CD4-positive, alpha-beta T cell treated with Interleukin-2 at 100 ng/mL for 4 hours (primary cell): ENCODE results near the gene RRAD.

Experiments
- DNase-seq: peaks from one replicate; pipeline ENCODE4 v3.0.0-alpha.2; 2020; ENCODE audit warnings: low spot score

RRAD gene

DNA sequence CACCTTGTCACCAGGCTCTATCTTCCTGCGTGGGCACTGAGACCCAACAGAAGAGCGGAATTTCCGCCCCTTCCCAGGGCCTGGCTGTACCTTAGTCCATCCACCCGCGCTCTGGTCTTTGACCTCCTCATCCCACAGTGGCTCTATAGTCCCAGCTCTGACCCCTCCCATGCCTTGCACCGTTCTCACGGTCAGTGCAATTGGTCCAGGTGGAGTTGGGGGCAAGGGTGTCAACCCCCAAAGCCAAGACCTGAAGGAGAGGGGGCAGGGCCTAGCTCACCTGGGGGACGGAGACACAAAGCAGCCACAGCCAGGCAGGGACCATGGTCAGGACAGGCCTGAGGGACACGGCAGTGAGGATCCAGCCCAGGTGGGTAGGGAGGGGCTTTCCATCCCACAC, 7.6 kb downstream of the RRAD start:
- no peak for DNase-seq

DNA sequence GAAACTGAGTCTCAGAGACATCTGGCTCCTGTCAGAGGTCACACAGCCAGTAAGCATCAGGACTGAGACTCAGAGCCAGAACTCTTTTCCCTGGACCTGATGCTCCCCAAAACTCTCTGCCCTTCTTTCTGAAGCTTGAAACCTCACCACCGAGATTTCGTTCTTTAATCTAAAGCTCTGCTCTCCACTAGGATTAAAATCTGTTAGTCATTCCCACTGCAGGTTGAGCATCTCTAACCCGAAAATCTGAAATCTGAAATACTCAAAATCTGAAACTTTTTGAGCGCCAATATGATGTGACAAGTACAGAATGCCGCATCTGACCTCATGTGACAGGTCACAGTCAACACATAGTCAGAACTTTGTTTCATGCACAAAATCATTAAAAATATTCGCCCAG, 8.8 kb downstream of the RRAD start:
- DNase-seq: no peak

DNA sequence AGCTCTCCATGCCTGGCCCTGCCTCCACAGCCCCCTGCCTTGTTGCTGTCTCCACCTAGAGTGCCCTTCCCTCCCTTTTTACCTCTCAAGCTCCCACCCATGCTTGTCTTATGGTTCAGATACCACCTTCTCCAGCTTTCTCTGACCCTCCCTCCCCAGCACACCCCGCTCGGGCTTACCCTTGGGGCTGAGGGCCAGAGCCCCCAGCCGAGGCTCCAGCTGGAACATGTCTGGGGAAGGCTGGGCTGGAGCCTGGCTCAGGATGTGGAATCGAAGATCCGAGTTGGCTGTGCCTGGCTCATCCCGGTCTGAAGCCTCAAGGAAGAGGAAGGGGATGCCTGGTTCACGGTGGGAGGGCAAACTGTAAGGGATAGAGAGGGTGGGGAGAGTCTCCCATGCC, 10.3 kb downstream of the RRAD start:
- no peak for DNase-seq

DNA sequence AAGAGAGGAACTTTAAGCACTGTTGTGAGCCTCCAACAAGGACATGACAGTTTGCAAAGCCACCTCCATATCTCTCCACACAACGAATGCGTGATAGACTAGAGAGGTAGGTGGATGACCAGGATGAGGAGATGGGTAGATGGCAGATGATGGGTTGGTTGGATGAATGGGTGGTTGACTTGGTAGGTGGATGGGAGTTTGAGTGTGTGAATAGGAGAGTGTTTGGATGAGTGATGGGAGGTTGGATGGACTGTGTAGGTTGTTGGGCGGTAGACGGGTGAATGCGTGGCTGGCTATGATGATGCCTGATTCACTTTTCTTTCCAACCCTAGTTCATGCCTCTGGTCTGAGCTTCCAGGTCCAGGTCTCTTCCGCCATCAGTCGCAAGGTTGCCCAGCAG, 10.8 kb downstream of the RRAD start:
- DNase-seq: no peak

DNA sequence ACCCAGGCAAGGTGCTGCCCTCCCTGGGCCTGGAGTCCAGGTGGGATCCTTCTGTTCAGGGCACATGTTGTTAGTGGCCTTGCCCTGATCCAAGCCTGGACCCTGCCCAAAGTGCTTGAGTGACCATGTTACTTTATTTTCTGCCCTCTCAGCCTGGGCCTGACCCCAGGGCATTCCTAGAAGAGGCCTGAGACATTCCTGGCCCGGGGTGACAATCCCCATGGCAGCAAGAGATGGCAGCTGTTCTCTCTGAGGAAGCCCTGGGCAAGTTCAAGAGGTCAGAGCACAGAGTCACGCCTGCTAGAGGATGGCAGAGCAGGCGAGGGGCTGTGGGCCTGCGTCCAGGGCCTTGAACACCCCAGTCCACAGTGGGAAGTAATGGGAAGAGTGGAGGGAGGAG, 11.6 kb downstream of the RRAD start:
- DNase-seq: no peak

GRCh38 chr16:66913081-66913480, 12.3 kb downstream of the RRAD start:
- no peak for DNase-seq

DNA sequence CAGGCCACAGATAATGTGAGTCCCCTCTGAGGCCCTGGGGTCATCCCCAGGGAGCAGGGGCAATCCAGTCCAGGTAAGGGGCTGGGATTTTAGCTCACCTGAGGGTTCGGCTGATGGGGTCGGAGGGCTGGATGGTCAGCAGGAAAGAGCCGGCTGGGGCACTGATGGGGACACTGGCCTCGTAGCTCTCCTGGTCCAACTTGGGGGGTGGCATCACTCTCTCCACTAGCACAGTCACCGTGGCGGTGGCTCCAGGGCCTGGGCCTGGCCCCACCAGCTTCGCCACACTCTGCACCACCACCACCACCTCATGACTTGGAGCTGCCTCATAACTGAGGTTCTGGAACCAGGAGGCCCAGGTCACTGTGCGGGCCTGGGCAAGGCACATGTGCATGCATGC, 13.5 kb downstream of the RRAD start:
- no peak for DNase-seq

- DNase-seq: no peak
Measured at GRCh38 chr16:66911112-66911511, 14.2 kb downstream of the RRAD start.

GRCh38 chr16:66910175-66910940, 15.0 kb downstream of the RRAD start:
- no peak for DNase-seq

GRCh38 chr16:66908762-66909559, 16.4 kb downstream of the RRAD start:
- no peak for DNase-seq

GRCh38 chr16:66908116-66908515, 17.2 kb downstream of the RRAD start:
- no peak for DNase-seq

DNA sequence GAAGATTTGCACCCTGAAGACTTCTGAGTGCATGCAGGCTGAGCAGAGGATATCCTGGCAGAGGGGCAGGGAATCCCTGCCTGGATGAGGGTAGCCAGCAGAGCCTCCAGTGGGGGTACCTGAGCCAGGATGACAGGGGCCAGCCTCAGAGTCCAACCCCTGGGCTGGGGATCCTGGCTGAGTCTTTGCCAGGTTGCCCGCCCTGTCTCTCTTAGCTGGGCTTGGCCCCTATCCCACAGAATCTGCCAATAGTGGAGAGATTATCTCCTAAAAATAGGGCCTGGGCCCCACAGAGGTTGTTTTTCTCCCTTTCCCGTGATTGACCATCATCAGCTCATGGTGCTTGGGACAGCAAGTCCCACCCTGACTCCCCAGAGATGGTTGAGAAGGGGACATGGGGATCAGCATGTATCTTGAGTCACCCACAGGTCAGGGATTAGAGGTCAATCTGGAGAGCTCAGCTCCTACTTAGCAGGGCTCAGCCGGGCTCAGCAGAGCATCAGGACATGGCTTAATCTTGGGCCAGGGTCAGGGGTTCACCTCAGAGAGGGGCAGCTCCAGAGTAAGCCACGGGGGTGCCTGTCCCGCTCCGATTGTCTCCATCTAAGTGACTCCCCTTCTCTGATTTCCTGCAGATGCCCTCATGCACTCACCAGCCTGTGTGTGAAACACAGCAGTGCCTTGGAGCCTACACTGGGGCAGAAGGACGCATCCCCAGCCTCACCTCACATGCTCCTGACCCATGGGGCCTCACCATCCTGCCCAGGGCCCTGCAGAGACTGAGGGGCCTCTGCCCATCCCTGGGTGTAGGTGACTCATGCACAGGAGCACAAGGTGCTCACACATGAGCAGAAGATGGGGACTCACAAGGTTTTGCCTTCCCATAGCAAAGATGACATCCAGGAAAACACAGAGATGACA, 18.2 kb downstream of the RRAD start:
- DNase-seq: no peak

GRCh38 chr16:66905633-66906539, 19.4 kb downstream of the RRAD start:
- peak; percentile 20 for DNase-seq

- no peak for DNase-seq
Measured at GRCh38 chr16:66904846-66905632, 20.3 kb downstream of the RRAD start.

DNA sequence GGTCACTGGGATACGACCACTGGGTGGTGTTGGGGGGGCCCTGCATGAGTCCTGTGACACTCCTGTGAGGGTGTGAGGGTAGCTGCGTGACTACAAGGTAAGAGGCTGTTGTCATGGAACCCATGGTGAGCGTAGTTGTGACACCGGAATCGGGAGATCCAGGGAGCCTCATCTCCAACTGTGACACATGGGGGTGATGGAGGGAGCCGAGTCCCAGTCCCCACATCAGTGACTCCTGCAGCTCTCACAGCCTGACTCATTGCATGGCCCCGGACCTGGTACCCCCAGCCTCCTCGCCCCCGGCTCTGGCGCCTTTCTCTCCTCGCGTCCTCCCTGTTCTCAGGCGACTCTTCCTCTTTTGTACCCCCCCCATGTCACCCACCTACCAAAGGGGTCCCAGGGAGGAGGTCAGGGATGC, 20.9 kb downstream of the RRAD start:
- no peak for DNase-seq

DNA sequence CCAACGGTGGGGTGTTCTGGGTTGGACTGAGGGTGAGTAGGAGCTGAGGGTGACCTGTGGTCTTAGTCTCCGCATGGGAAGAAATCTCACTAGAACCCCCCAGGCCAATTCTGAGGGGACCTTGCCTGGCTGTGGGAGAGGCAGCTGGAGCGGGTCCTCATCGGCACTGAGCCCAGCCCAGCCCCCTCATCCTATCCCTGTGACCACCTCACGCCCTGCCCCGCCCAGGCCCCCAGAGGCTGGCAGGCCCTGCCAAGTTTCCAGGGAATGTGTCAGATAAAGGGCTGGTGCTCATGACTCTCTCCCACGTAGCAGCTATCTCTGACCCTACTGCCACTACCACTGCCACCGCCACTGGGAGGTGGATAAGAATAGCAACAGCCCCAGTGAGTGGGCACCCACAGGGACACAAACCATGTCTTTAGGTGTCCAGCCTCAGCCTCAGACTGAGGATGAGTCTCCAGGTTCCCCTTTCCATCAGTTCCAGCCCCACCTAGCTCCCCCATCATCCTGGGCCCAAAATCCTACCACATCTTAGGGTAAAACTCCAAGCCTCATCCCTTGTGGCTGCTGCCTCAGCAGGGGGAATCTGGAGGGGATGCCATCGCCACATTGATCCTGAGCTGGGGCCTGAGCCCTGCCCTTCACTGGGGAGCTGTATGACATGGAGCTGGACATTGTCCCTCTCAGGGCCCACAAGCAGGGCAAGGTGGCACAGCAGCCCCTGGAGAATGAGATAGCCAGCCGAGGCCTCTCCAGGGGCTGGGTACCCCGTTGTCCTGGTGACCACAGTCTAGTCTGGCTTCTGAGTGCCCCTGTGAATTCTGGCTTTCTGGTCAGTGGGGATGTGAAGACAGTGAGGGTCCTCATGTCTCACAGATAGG, 21.5 kb downstream of the RRAD start:
- DNase-seq: no peak

GRCh38 chr16:66902648-66903543, 22.4 kb downstream of the RRAD start:
- no peak for DNase-seq

DNA sequence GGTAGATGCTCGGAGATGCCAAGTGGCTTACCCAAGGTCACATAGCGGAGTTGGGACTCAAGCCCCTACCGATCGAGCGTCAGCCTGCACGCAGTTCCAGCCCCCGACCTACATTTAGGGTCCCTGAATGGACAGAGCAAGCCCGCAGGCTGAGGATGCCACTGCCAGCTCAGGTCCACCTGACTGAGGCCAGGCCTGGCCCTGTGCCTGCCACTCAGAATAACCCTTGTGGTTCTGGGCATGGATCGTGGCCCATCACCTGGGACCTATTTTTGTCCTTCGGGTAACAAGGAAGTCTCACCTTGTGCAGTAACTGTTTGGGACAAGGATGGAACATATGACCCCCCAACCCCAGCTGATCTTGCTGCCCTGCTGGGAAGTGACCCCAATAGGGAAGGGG, 23.7 kb downstream of the RRAD start:
- no peak for DNase-seq
